DMS153 (cell line): Measurements from ENCODE around the gene ENTPD1.
"Not testable (repeated sequence)": the region's sequence is repeated elsewhere in the genome, so short reads cannot be mapped to it uniquely, and the experiment has no call there.

Source experiments
- DNase-seq: peaks from one replicate; lab custom pipeline; 2025; lab: John Stamatoyannopoulos, UW

The ENTPD1 gene

GRCh38 chr10:95759233-95759826, 3.4 kb downstream of the ENTPD1 start:
- DNase-seq, result no peak

GRCh38 chr10:95761939-95762492, 6.1 kb downstream of the ENTPD1 start:
- DNase-seq, result no peak

GRCh38 chr10:95767884-95768556, 12.1 kb downstream of the ENTPD1 start:
- DNase-seq, result no peak

- no peak for DNase-seq
Measured at GRCh38 chr10:95770084-95770720, 14.2 kb downstream of the ENTPD1 start.

GRCh38 chr10:95773454-95773853, 17.5 kb downstream of the ENTPD1 start:
- DNase-seq, result not testable (repeated sequence)

- not testable (repeated sequence) for DNase-seq
Measured at GRCh38 chr10:95777638-95778037, 21.7 kb downstream of the ENTPD1 start.

GRCh38 chr10:95782318-95782717, 26.4 kb downstream of the ENTPD1 start:
- DNase-seq, result no peak

GRCh38 chr10:95783741-95784140, 27.8 kb downstream of the ENTPD1 start:
- no peak for DNase-seq

- DNase-seq, result no peak
Measured at GRCh38 chr10:95784279-95784913, 28.4 kb downstream of the ENTPD1 start.

GRCh38 chr10:95785317-95785716, 29.4 kb downstream of the ENTPD1 start:
- DNase-seq, result no peak

- DNase-seq, result no peak
Measured at GRCh38 chr10:95785942-95786669, 30.1 kb downstream of the ENTPD1 start.

- no peak for DNase-seq
Measured at GRCh38 chr10:95787447-95787846, 31.5 kb downstream of the ENTPD1 start.

- DNase-seq, result no peak
Measured at GRCh38 chr10:95788830-95789229, 32.9 kb downstream of the ENTPD1 start.

GRCh38 chr10:95789902-95790301, 33.9 kb downstream of the ENTPD1 start:
- DNase-seq, result no peak

GRCh38 chr10:95790982-95791381, 35.0 kb downstream of the ENTPD1 start:
- DNase-seq, result no peak

- DNase-seq, result no peak
Measured at GRCh38 chr10:95791425-95791979, 35.5 kb downstream of the ENTPD1 start.

GRCh38 chr10:95792211-95792780, 36.3 kb downstream of the ENTPD1 start:
- no peak for DNase-seq

GRCh38 chr10:95792874-95793285, 36.9 kb downstream of the ENTPD1 start:
- no peak for DNase-seq

- no peak for DNase-seq
Measured at GRCh38 chr10:95793401-95794045, 37.6 kb downstream of the ENTPD1 start.

- DNase-seq, result no peak
Measured at GRCh38 chr10:95794195-95794594, 38.2 kb downstream of the ENTPD1 start.

GRCh38 chr10:95795602-95796001, 39.6 kb downstream of the ENTPD1 start:
- DNase-seq, result no peak
